Endothelial cell of hepatic sinusoid (primary cell): Measurements from ENCODE around the gene VPS26B.
"Not testable (repeated sequence)": the region's sequence is repeated elsewhere in the genome, so short reads cannot be mapped to it uniquely, and the experiment has no call there.

ENCODE experiments used
- in situ Hi-C: cut with HindIII; loops from 2 replicates; pipeline ENCODE4 v1.10.0; 2017; ENCODE audit warnings: low sequenced_read_pairs

The VPS26B gene

DNA sequence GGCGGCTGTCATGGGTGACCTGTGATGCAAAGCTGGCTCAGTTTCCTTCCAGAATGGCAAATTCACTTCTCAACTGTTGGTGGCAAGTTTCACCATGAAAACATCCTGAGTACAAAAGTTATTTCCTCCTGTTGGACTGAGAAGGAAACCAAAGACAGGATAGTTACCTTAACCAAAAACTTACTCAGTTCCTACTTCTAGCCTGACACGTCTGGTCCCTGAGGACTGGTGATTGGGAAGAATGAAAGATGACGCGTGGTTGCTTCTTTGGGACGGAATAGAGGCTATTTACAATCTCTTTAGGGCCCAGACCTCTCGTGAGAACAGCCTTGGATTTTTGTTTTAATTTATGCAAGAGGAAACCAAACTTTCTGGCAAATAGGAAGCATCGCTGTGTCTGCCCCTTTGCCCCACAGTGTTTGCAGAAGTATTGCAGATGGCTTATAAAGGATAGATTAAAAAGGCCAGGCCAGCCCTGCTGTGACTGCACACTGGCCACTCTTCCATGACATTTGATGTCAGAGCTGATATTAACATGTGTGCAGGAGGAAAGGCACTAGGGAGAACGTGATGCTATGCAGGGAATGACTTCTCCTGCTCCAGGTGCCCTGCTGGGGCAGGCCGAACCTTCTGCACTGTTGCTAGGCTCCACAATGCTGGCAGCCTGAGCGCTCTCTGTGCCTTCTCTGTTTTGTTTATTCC, 7.6 kb downstream of the VPS26B start:
- in situ Hi-C loops: no loop called here

DNA sequence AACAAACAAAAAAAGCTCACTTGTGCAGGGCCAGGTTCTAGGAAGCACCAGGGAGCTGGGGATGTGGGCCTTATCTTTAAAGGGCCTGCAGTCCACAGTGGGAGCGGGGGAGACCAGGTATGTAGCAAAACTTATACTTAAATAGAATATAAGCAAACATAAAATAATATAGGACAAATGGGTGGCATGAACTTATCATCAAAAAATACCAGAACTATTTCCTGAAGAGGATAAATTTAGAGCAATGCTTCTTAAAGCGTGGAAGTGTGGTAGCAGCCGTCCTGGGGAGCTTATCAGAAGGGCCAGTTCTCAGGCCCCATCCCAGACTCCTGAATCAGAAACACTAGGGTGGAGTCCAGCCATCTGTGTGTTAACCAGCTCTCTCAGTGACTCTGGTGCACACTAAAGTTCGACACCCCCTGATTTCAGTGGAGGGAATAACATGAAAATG, 9.3 kb downstream of the VPS26B start:
- in situ Hi-C loops: no loop called here

DNA sequence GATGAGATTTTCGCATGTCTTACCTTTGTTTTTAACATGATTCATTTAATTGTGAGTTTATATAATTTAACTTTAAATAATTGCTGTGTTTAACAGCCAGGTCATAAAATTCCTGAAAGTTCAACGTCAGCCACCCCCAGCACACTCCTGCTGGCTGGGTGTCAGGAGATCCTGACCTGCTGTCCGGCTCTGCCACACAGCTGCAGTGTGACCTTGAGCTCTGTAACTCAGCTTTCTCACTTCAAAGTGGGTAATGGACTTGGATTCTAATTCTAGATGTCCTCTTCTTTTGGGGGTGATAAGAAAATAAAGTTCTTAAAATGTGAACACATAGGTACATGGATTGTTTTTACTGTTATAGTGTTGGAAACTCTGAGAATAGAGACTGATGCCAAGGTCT, 10.9 kb downstream of the VPS26B start:
- in situ Hi-C loops: no loop called here

DNA sequence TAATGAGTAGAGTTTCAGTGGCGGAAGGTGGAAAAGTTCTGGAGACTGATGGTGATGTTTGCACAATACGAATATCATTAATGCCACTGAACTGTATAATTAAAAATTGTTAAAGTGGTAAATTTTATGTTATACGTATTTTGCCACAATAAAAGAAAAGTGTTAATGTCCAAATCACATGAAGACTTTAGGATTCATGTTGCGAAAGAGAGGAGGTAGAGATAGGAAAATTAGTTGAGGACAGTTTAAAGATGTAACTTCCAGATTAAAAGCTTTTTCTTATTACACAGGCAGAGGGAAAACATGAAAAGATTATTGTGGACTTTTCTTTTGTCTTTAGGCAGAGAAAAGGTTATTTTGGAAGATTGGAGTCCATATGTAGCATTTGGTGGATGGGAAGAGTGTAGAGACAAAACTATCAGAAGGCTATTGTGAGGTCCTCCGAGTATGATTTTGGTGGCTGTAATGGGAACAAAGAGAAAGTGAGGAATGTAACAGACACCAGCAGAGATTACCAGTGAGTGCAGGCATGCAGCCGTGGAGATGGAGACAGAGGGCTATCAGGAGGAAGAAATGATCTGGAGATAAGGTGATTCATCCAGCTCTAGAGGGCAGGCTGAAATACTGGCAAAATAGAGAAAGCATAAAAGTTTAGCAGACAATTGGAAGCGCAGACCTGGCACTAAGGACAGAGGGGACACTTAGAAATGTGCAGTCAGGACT, 12.5 kb downstream of the VPS26B start:
- in situ Hi-C loops: no loop called here

DNA sequence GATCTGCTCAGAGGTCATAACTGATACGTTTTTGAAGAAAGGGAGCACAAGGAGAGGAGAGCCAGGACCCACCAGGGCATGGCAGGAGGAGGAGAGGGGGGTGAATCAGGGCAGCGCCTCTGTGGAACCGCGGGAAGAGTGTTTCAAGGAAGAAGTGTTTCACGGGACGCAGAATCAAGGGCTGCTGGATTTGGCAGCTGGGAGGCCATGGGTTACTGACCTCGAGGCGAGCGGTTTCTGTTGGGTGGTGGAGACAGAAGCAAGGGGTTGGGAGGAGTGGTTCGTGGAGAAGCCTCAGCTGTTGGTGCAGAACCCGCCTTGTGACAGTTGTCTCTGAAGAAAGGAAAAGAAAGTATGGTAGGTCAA, 13.1 kb downstream of the VPS26B start:
- in situ Hi-C loops: no loop called here

DNA sequence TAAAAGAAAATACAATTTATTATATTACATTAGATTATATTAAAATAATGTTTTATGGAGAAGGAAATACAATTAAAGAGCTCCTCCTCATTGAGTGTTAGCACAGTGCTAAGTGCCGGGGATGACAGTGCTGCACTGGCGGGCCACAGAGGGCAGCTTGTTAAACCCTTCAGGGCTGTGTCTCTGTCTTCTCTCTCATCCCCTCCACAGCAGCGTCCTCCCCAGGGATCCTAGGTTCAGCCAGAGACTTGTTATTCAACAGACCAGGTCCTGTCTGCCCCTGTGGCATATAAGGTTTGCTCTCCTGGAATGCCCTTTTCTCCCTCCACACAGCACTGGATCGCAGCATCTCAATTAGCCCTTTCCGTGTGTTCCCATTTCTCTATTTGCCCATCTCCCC, 14.5 kb downstream of the VPS26B start:
- in situ Hi-C loops: no loop called here

DNA sequence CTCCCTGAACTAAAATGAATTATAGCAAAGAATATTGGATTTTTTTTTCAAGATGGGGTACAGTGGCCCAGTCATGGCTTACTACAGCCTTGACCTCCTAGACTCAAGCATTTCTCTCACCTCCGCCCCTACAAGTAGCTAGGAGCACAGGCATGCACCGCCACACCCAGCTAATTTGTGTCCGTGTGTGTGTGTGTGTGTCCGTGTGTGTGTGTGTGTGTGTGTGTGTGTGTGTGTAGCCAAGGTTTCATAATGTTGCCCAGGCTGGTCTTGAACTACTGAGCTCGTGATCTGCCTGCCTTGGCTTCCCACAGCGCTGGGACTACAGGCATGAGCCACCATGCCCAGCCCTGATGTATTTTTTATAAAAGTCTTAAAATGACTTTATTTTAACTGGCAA, 16.1 kb downstream of the VPS26B start:
- in situ Hi-C loops: no loop called here

DNA sequence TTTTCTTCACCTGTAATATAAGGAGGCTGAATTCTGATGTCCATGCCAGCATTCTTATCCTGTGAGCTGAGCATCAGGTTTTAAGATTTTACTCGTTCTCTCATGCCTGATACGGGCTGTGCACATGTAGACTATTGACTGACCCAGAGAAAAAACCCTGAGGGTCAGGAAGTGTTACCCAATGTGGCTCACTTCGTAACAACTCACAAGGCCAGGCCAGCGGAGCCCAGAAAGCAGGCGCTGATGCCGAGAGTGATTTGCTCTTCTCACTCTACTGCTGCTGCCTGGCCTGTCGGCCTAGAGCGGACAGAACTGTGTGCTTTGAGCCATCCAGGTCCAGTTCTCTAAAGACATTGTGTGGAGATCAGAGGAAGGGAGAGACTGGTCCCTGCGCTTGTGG, 17.9 kb downstream of the VPS26B start:
- in situ Hi-C loops: no loop called here

DNA sequence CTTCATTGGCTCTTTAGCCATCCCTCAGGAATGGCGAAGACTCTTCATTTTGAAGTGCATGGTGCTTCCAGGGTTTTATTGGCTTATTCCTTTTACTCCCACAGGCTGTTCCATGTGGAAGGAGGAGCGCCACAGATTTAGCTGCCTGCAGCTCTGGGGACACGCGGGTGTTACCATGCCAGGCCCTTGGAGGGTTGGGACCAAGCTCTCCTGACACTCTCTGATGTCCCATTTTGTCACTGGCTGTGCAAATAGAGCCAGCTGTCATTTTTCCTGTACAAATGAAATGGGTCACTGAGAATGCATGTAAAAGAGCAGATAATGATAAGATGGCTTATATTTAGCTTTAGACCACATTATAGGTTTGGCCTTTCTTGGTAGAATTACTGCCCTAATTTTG, 19.4 kb downstream of the VPS26B start:
- in situ Hi-C loops: no loop called here

DNA sequence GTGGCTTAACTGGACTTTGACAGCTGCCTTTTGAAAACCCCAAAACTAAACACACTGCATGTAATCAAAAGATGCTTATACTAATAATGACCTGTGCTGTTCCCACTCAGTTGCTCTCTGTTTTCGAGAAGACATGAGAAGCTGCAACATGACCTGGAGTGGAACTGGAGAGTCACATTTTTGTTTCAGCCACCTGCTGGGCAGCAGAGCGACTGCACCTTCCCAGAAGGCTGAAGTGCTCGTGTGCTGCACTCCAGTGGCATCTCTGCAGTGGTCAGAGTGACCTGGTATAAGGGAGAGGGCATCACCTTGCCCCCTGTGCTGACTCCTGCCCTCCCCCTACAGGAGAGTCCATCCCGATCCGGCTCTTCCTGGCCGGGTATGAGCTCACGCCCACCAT, 20.1 kb downstream of the VPS26B start:
- in situ Hi-C loops: no loop called here

DNA sequence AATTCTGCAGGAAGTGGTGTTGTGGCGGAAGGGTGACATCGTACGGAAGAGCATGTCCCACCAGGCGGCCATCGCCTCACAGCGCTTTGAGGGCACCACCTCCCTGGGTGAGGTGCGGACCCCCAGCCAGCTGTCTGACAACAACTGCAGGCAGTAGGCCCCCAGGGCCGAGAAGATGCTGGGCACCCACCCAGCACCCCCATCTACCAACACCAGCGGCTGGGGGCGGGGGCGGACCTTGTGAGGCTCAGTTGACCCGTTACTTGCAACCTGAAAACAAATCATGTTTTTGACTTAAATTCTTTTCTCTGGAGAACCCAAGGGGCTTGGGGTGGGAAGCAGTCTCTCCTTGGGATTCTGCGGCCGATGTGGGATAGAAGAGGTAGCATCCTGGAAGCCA, 21.0 kb downstream of the VPS26B start:
- in situ Hi-C loops: no loop called here

DNA sequence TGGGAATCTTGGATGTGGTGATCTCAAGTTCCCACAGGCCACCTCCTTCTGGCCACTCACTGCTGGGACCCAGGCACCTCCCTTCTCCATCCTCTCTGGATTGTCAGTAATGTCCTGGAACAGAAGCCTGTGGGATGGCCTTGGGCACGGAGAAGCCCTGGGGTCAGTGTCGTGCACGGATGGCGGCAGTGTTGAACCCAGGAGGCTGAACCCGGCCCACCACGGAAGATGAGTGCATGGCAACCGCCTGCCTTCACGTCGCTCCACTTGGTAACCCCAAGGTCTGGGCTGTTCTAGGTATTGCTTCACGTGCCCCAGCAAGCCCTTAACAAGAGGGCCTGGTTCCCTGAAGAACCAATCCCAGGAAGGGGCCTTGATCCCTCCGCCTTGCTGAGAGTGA, 21.6 kb downstream of the VPS26B start:
- in situ Hi-C loops: no loop called here

DNA sequence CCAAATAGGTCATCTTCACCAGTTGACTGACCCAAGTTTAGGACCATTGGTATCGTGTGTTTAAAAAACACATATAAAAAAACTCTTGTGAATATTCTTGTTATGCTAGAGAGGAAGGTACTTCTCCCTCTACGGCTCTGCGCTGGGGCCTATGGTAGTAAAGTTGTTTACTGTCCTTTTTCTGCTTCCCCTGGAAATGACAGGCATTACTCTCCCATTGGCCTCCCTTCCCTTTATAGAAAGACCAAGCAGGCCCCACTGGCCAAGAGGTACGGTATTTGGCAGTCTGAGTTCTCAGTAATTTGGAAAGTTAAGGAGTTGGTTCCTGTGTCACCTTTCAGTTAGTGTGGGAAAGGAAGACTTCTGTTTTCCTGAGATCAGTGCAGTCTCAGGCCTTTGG, 22.2 kb downstream of the VPS26B start:
- in situ Hi-C loops: no loop called here

DNA sequence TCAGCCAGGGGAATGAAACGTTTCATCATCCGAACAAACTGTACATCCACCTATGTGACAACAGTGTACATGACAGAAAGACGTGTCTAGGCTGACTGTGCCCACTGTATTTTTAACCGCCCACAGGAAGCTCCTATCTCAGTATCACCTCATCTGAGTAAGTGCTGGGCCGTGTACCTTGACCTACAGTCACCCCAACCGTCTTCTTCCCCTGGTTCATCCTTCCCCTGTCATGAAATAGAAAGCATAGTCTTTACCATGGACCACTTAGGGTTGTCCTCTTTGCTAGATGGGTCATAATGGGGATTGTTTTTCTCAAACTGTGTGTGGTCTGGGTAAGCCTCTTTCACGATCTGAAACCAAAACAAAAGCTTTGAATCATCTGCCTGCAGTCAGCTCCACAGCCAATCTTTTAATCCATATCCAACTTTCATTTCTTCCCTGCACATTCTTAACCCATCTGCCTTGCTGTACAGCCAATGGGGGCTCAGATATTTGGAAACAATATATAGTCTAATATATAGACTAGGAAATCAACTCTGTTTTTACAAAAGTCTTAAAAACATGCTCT, 24.5 kb downstream of the VPS26B start:
- in situ Hi-C loops: no loop called here

DNA sequence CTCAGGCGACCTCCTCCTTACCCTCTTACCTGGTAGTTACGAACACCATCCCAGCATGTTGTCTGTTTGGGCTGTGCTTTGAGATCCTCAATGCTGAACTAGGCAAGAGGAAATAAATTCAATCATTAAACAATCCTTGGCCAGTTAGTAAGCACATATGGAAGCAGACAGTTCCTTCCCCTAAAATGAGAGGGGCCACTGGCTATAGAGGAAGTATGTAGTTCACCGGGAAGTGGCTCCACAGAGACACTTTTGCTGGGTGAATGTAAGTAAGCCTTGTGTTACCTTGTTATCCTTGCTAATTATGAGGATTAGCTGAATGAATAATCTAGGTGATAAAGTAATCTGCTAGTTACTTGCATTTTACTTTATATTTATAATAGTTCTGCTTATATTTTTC, 25.8 kb downstream of the VPS26B start:
- in situ Hi-C loops: no loop called here

DNA sequence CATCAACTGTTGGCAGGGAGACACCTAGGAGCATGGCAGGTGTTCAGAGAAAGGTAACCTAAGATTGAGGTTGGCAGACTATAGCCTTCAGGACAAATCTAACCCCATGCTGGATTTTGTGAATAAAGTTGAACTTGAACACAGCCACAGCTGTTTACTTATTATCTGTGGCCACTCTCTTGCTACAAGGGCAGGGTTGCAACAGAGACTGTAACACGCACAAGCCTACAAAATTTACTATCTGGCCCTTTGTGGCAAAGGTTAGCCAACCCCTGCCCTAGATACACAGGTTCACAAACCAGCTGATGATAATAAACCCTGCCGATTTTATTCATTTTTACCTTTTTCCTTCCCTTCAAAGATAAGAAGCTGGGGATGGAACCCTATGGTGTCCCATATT, 26.2 kb downstream of the VPS26B start:
- in situ Hi-C loops: no loop called here

DNA sequence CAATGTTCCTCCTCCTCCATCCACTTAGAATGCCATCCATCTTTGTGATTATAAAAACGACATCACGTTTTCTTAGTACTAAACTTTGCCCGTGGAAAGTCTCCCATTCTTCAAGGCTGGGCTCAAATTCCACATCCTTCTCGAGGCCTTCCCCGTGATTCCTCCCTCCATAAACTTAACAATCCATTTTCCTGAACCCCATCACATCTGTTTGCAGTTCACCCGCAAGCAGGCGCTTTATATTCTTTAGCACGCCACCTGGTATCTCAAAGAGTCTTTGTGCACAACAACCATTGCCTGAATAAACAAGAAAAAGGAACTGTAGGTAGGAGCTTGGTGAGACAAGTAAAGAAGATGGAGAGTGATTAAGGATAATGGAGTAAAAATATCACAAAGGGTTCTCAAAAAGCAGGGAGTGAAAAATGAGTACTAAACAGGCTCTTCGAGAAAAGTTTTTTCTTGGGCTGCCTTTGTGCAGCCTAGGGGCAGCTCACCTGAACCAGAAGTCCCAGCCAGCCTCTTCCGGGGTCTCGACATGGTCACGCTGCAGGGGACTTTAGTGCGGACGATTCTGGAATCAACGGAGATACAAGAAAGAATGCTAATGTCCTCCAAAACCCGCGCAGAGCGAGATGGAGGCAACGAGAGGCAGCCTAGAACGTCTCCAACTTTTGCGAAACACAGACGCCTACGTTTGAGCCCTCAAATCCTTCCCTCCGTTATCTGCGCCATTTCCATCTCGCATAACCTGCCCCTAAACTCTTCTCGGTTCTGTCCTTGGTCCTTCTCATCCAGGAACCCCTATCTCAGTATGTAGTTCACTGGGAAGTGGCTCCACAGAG, 28.1 kb downstream of the VPS26B start:
- in situ Hi-C loops: no loop called here

DNA sequence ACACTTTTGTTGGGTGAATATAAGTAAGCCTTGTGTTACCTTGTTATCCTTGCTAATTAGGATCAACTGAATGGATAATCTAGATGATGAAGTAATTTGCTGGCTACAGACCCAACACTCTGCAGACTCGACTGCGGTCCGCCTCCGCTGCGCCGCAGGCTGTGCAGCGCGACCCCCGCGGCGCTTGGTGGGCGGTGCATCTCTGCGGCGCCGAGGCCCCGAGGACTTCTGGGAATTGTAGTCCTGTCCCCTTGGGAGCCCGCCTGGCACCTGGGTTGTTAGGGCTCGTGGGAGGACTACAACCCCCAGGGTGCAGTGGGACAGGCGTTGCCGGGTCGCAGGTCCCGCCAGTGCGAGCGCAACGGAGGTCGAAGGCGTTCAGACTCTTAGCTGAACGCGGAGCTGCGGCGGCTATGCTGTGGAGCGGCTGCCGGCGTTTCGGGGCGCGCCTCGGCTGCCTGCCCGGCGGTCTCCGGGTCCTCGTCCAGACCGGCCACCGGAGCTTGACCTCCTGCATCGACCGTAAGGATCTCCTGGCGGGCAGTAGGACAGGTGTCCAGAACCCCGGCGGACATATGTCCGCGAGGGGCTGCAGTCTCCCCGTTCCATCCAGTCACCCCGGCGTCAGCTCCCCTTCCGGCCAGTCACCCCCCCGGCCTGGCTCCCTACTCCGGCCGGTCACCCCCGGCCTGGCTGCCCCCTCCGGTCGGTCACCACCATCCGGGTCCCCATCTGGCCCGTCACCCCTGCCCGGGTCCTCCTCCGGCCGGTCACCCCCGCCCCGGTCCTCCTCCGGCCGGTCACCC, 28.9 kb downstream of the VPS26B start, which contains the start of the genes ACAD8 and THYN1:
Gene ACAD8, plus strand, starts transcription at position 381 of the 806 bp plus-strand sequence. Its CDS starts 33 bp downstream, at position 414.
Gene THYN1, minus strand, starts transcription at position 165 of the 806 bp plus-strand sequence. CDS start 470 bp downstream, outside the sequence.
- in situ Hi-C loops: no loop called here

DNA sequence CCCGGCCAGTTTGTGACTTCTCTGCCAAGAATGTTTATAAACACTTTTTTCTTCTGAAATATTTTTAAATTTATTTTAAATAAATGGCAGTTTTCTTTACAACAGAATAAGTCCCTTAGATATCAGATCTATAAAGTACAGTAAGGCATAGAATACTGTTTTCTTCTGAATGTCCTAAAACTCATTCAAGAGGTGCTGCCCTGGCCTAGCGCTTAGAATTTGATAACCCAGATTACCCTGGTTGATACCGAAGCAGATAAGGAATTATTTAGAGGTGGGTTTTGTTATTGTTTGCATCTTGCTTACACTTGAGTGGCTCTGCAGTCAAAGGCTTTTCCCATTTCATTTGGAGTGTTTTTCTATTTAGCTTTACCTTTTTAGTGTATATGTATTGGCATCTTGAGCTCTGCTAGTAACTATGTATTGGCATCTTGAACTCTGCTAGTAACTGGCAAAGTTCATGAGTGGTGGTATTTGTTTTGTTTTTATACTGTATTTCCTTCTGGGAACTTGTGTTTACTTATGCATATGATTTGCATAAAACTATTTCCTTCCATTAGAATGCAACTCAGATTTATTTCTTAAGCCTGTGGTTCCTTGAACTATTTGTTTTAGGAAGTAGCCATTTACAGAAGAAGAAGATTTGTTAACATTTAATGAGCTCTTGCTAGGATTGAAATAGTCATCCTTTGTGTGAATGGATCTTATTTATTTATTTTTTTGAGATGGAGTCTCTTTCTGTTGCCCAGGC, 30.1 kb downstream of the VPS26B start:
- in situ Hi-C loops: no loop called here

DNA sequence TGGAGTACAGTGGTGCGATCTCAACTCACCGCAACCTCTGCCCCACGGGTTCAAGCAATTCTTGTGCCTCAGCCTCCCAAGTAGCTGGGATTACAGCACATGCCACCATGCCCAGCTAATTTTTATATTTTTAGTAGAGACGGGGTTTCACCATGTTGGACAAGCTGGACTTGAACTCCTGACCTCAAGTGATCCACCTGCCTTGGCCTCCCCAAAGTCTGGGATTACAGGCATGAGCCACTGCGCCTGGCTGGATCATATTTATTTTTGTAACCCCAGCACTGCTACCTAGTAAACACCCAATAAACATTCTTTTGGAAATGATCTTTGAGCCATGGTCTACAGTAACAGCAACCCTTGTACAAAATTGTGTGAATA, 30.7 kb downstream of the VPS26B start:
- in situ Hi-C loops: not testable (repeated sequence)
